Measurements from ENCODE around the gene NFATC4. TPM values are rescaled to one million over a fixed set of nuclear protein-coding genes. Genes with fewer than 3 reads are reported as not detected.

Gene NFATC4
- total RNA-seq, 1 donor from 2014 or later = 56.6 TPM

GRCh38 chr14:24372701-24373416, 4.9 kb downstream of the NFATC4 start:
- H3K27ac Mint-ChIP-seq = no peak overlapping the region
- H3K4me1 Mint-ChIP-seq (ENCODE audit: low read depth) = peaks cover 2% of the 10 kb centered on the region
- no peak for DNase-seq (ENCODE audit: low spot score, unreplicated experiment)
- H3K36me3 Mint-ChIP-seq (ENCODE audit: insufficient read depth) = no peaks in the 10 kb centered on the region
- TF ChIP-seq, protein P1, sequence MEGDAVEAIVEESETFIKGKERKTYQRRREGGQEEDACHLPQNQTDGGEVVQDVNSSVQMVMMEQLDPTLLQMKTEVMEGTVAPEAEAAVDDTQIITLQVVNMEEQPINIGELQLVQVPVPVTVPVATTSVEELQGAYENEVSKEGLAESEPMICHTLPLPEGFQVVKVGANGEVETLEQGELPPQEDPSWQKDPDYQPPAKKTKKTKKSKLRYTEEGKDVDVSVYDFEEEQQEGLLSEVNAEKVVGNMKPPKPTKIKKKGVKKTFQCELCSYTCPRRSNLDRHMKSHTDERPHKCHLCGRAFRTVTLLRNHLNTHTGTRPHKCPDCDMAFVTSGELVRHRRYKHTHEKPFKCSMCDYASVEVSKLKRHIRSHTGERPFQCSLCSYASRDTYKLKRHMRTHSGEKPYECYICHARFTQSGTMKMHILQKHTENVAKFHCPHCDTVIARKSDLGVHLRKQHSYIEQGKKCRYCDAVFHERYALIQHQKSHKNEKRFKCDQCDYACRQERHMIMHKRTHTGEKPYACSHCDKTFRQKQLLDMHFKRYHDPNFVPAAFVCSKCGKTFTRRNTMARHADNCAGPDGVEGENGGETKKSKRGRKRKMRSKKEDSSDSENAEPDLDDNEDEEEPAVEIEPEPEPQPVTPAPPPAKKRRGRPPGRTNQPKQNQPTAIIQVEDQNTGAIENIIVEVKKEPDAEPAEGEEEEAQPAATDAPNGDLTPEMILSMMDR (IDR thresholded peaks at IDR 0.05; ENCODE audit: unreplicated experiment) = no peak
- H3K4me3 Mint-ChIP-seq (ENCODE audit: low read depth) = no peak overlapping the region
- no peaks in the 10 kb centered on the region for H3K9me3 Mint-ChIP-seq (ENCODE audit: low read depth)
- no peaks in the 10 kb centered on the region for H3K27me3 Mint-ChIP-seq

DNA sequence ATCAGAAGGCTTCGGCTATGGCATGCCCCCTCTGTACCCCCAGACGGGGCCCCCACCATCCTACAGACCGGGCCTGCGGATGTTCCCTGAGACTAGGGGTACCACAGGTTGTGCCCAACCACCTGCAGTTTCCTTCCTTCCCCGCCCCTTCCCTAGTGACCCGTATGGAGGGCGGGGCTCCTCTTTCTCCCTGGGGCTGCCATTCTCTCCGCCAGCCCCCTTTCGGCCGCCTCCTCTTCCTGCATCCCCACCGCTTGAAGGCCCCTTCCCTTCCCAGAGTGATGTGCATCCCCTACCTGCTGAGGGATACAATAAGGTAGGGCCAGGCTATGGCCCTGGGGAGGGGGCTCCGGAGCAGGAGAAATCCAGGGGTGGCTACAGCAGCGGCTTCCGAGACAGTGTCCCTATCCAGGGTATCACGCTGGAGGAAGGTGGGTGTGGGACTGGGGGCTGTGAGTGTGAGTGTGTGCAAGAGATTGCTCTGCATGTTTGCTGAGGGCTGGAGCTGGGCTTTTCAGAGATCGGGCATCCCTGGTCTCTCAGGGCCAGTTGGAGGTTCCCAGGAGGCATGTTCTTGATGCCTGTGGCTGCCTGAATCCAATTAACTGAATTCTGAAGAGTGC, 8.6 kb downstream of the NFATC4 start:
- peaks cover 8% of the 10 kb centered on the region for H3K4me1 Mint-ChIP-seq (ENCODE audit: low read depth)
- no peak overlapping the region for H3K27ac Mint-ChIP-seq
- H3K9me3 Mint-ChIP-seq (ENCODE audit: low read depth) = no peaks in the 10 kb centered on the region
- TF ChIP-seq, protein P1 (IDR thresholded peaks at IDR 0.05; ENCODE audit: unreplicated experiment) = no peak
- peaks cover 3% of the 10 kb centered on the region for H3K27me3 Mint-ChIP-seq
- no peaks in the 10 kb centered on the region for H3K36me3 Mint-ChIP-seq (ENCODE audit: insufficient read depth)
- H3K4me3 Mint-ChIP-seq (ENCODE audit: low read depth) = no peak overlapping the region
- no peak for DNase-seq (ENCODE audit: low spot score, unreplicated experiment)

GRCh38 chr14:24377126-24377525, 9.1 kb downstream of the NFATC4 start:
- Mint-ChIP-seq H3K4me3 (ENCODE audit: low read depth) (no peak overlapping the region), H3K27ac (no peak overlapping the region)
- no peak for DNase-seq (ENCODE audit: low spot score, unreplicated experiment)

DNA sequence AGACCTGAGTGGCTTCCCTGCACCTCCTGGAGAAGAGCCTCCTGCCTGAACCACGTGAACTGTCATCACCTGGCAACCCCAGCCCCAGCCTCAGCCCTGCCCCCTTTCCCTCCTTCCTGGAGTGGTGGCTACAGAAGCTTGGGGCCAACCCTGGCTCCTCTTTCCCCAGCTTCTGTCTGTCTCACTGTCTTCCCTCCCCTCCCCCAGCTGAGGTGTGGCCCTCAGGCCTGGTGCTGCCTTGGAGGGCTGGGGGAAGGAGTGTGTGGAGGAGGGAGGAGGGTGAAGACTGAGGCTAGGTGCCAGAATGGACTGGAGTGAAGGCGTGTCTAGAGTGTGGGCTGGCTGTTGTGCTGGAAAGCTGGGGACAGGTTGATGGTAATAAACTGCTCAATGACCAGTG, 9.7 kb downstream of the NFATC4 start:
- TF ChIP-seq, protein P1 (IDR thresholded peaks at IDR 0.05; ENCODE audit: unreplicated experiment) = no peak
- H3K36me3 Mint-ChIP-seq (ENCODE audit: insufficient read depth) = no peaks in the 10 kb centered on the region
- DNase-seq (ENCODE audit: low spot score, unreplicated experiment) = no peak
- H3K9me3 Mint-ChIP-seq (ENCODE audit: low read depth) = no peaks in the 10 kb centered on the region
- H3K27ac Mint-ChIP-seq = no peak overlapping the region
- no peak overlapping the region for H3K4me3 Mint-ChIP-seq (ENCODE audit: low read depth)
- H3K27me3 Mint-ChIP-seq = peaks cover 3% of the 10 kb centered on the region
- H3K4me1 Mint-ChIP-seq (ENCODE audit: low read depth) = peaks cover 8% of the 10 kb centered on the region

More at GRCh38 chr14:24377126-24377525, 9.1 kb downstream of the NFATC4 start:
- no peaks in the 10 kb centered on the region for H3K9me3 Mint-ChIP-seq (ENCODE audit: low read depth)
- TF ChIP-seq, protein P1 (IDR thresholded peaks at IDR 0.05; ENCODE audit: unreplicated experiment) = no peak
- H3K36me3 Mint-ChIP-seq (ENCODE audit: insufficient read depth) = no peaks in the 10 kb centered on the region
- peaks cover 3% of the 10 kb centered on the region for H3K27me3 Mint-ChIP-seq
- H3K4me1 Mint-ChIP-seq (ENCODE audit: low read depth) = peaks cover 8% of the 10 kb centered on the region

DNA sequence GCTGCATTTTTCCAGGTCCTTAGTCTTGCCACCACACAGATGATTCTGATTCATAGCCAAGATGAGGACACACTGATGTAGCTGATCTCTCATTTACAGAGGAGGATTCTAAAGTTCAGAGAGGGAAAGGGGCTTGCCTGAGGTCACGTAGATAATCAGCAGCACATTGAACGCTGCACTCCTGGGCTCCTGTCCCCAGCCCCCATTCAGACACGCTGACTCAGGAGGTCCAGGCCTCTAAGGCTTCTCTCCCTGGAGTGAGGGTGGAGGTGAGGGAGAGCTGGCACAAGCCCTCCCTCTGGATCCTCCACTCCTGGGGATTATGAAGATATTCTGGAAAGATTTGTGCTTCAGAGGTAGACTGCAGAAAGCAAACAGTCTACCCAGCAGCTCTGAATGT, 10.3 kb downstream of the NFATC4 start:
- Mint-ChIP-seq H3K27ac (peak overlapping the region; percentile 56), H3K4me3 (ENCODE audit: low read depth) (no peak overlapping the region), H3K4me1 (ENCODE audit: low read depth) (peaks cover 8% of the 10 kb centered on the region), H3K36me3 (ENCODE audit: insufficient read depth) (no peaks in the 10 kb centered on the region), H3K27me3 (peaks cover 3% of the 10 kb centered on the region), H3K9me3 (ENCODE audit: low read depth) (no peaks in the 10 kb centered on the region)
- TF ChIP-seq, protein P1 (IDR thresholded peaks at IDR 0.05; ENCODE audit: unreplicated experiment) = no peak
- no peak for DNase-seq (ENCODE audit: low spot score, unreplicated experiment)
